Endometrium (tissue), 2 donors: ENCODE results near the gene CNTN4.
"Not testable (repeated sequence)": the region's sequence is repeated elsewhere in the genome, so short reads cannot be mapped to it uniquely, and the experiment has no call there.

ENCODE experiments used
- FAIRE-seq: peaks from 2 replicates; lab custom pipeline; 2012; peaks lifted over from hg19 to GRCh38; lab: Jason Lieb, UNC
- donor health status: control.
- donor health status: control.

CNTN4 gene

GRCh38 chr3:2807514-2807913 is 708.8 kb downstream of the CNTN4 start:
- no peak for FAIRE-seq

DNA sequence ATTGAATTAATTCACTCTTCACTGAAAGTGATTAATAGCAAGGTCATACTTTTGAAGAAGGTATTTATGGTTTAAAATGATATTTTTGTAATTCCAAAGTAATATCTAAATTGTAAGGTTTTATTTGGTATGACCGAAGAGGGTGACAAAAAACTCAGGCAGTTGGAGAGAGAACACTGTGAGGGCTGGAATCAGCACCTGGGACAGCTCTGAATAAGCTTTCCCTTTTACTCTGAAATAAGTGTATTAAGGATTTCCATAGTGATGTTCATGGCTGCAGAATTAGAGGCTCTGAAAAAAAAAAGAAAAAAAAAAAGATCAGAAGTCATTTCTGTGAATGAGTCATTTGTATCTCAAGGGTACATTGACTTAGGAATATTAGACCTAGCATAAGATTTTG is 712.1 kb downstream of the CNTN4 start:
- no peak for FAIRE-seq

GRCh38 chr3:2819571-2819970 is 720.9 kb downstream of the CNTN4 start:
- no peak for FAIRE-seq

DNA sequence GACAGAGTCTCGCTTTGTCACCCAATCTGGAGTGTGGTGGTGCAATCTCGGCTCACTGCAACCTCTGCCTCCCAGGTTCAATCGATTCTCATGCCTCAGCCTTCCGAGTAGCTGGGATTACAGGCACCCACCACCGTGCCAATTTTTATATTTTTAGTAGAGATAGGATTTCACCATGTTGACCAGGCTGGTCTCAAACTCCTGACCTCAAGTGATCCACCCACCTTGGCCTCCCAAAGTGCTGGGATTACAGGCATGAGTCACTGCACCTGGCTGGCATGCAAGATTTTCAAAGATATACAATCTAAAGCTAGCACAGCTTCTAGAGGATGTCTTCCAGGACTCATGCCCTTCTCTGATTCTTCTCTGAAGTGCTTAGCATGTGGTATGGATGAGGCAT is 722.3 kb downstream of the CNTN4 start:
- not testable (repeated sequence) for FAIRE-seq

DNA sequence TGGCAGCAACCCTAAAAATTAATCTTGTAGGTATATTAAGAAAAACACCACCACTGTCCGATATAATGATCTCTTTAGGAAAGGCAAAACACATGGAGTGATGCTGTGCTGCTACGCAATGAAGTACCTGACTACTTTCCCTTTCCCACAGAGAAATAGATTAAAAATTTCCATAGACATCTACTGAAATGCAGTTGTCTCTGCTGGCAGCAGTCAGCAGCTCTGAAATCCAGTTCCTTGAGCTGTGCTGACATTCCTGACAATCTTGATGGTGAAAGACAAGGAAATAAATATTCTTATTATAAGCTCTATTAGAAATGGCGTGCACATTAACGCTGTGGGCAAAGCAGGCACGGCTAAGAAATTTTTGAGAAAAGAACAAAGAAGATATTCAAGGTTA is 723.9 kb downstream of the CNTN4 start:
- FAIRE-seq = no peak

DNA sequence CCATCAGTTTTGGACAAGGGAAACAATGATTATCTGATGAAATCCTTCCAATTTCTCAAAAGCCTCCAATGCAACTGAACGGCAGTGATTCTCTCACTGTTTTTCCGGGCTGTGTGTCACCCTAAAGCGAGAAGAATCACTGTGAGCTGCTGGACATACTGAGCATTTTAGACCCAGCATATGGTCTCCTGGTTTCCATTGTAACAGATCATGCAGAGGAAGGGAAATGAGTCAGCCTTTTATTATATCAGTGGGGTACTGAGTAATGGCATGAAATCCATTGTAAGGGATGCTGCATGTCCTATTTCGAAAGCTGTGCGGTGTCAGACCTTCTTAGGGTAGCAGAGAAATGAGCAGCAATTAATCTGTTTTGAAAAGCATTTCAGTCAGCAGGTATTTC is 724.4 kb downstream of the CNTN4 start:
- no peak for FAIRE-seq

DNA sequence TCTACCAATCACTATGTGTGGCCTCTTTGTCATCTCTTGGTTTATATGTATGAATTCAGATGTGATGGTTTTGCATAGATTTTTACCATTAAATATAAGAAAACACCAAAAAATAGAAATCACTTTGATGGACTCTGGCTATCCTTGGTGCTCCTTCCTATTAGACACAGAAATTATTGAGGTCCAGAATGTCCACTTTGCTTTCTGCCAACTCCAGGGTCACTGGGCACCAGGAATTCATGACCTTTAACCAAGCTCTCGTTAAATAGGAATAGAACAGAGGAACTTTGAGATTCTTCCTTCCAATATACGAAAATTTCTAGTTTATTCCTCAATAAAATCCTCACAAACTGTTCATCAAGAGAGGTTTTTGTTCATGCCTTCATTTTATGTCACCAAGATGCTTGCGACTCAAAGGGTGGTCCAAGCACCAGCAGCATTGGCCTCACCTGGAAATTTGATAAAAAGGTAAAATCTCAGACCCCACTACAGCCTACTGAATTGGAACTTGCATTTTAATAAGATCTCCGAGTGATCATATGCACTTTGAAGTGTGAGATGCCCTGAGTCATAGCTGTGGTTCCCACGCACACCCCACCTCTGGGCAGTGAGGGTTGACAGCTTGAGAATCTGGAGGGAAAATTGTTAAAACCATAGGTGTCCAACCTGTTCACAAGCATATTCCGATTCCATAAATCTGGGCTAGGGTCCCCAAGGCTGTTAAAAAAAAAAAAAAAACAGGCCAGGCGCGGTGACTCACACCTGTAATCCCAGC is 725.0 kb downstream of the CNTN4 start:
- FAIRE-seq = no peak

DNA sequence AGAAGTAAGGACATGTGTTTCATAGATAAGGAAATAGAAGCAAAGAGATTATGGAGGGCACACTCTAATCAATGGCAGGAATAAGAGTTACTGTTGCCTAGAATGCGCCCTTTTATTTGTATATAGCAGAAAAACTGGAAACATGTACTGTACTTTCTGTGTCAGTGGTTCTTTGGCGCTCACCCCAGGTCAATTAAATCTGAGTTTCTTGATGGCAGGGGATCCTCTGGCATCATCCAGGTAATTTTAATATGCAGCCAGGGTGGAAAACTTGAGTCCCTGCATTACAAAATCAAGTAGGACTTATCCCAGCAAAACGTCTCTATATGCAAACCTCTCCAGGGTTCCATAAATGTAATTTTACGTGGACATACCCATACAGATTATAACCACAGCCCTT is 727.4 kb downstream of the CNTN4 start:
- no peak for FAIRE-seq

DNA sequence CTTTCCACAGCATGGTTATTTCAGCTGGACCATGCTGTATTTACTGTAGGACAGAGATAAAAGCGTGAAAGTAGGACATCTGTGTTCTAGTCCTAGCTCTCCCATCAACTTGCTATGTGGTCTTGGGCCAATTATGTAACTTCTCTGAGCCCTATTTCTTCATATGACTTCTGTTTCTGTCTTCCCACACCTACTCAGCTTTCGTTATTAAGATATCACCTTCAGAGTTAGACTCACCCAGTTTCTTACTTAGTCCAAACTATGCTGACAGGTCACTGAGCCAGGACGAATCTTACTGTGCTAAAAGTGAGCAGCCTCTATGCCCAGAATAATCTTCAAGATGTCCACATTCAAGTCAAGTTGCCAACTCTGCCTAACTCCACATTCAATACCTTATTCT is 727.8 kb downstream of the CNTN4 start:
- no peak for FAIRE-seq

GRCh38 chr3:2837239-2837638 is 738.6 kb downstream of the CNTN4 start:
- no peak for FAIRE-seq

DNA sequence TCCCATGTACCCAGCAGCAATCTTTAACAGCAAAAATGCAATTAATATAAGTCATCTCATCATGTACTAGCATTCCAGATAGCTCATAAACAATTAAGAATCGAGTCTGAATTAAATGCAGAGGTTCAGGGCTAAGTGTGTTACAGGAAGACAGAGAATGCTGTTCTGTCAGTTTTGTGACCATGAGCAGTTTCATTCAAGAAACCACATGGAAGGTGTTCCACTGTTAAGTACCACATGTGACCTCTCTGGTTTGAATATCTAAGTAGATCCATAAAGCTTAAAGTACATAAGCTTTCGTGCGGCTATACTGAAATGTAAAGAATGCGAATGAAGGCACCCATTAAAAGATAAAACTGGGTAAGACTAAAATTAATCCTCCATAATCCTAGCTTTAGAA is 739.2 kb downstream of the CNTN4 start:
- no peak for FAIRE-seq

DNA sequence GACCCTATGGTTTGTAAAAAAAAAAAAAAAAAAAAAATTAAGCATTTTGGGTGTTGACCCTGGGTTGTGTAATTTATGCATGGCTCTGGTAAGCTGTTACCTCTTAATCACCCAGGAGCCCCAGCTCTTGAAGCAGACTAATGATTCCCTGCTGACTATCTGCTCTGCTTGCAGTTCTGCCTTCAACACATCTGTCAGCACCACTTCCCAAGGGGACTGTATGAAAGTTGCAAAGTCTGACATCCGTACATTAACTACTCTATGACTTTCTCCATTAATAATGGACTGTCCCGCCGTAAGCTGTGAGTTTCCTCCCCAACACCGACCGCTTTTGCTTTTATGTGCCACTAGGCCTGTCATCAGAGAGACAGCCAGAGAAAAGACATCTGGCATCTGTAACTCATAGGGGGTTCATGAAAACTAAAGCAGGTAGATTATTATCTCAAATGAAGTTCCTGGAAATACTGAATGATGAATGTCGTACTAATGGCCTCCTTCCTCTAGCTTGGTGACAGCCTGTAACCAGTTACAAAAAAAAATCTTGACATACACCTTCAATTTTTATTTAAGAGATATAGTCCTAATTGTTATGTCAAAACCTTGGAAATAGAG is 740.0 kb downstream of the CNTN4 start:
- FAIRE-seq = no peak

DNA sequence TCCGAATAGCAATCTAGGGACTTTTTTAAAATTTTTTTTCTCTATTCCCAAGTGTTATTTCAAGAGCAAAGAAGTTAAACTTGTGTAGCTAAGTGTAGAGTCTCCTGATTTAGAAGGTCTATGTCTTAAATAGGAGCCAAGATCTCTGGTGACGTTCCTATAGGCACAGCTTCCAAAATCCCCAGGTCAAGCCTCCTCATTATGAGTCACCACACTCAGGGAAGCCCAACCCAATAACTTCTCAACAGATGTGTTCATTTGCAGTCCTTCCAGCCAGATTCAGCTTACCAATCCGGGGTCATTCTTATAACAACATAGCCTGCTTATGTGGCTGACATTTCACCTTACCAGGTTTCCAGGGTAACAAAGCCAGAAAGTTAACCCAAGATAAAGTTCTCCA is 741.2 kb downstream of the CNTN4 start:
- FAIRE-seq = no peak

- FAIRE-seq = no peak
These were observed 748.6 kb downstream of the CNTN4 start for GRCh38 chr3:2847062-2847841.

DNA sequence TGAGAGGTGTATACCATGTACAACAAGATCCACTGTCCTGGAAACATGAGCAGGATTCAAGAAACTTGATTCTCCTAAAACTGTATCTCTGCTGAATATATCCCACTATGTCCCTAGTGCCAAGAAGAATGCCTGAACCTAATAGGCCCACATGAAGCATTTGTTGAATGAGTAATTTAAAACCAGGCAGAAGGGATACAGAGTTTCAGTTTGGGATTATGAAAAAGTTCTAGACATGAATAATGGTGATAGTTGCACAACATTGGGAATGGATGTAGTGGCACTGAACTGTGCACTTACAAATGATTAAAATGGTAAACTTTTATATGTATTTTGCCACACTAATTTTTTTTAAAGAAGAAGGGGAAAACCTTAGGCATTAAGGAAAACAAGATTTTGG is 750.4 kb downstream of the CNTN4 start:
- FAIRE-seq = no peak

- FAIRE-seq = no peak
These were observed 752.0 kb downstream of the CNTN4 start for GRCh38 chr3:2850701-2851100.

DNA sequence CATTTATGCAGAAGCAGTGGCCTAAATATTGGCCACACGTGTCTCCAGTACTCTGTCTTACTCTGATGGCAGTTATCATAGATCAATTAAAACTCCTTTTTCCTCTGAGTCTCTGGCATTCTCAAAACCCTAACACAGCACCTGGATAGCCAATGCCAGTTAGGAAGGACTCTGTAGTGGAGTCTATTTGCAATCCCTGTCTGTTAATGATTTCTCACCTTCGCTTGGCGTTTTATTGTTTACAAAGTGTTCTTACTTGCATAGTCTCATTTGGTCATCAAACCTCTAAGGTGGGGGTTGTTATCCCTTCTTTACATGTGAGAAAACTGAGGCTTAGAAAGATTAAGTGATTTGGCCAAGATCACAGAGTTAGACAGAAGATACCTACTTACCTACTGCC is 752.7 kb downstream of the CNTN4 start:
- FAIRE-seq = no peak

GRCh38 chr3:2851835-2852234 is 753.2 kb downstream of the CNTN4 start:
- FAIRE-seq = peak; percentile 18

DNA sequence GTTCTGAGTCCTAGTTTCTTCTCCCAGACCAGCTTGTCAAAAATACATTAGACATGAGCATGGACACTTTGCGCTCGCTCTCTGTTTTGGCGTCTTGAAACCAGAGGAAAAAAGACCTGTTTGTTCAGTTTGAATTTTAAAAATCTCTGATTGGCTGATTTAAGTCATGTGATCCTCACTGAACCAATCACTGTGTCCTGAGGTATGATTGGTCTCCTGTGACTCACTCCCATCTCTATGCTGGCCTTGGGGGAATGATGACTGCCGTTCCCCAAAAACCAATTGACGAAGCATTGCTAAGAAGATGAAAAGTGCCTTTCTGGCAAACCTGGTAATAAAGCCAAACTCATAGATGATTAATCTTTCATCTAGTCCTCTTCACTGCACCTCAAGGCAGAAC is 755.0 kb downstream of the CNTN4 start:
- FAIRE-seq = no peak

- no peak for FAIRE-seq
These were observed 757.8 kb downstream of the CNTN4 start for GRCh38 chr3:2856138-2857133.

- FAIRE-seq = no peak
These were observed 762.0 kb downstream of the CNTN4 start for GRCh38 chr3:2860626-2861025.

GRCh38 chr3:2861120-2861519 is 762.5 kb downstream of the CNTN4 start:
- no peak for FAIRE-seq
